Smooth muscle cell (in vitro differentiated cells): ENCODE measurements around the gene PIWIL1. TPM values are rescaled to one million over a fixed set of nuclear protein-coding genes. Genes with fewer than 3 reads are reported as not detected.
A peak's percentile ranks its signal among the peaks of the same experiment; 100 is the strongest.

Experiments
- DNase-seq: peaks from one replicate; lab custom pipeline; 2025; ENCODE audit not compliant: unreplicated experiment; lab: John Stamatoyannopoulos, UW
- H2AFZ ChIP-seq: fragments of 200-600 bp; sonication (generic); 2 replicates; pipeline ENCODE4 v1.6.0; 2016; ENCODE audit warnings: antibody characterized with exemption, low read depth, mild to moderate bottlenecking
- H3F3A ChIP-seq: fragments of 200-600 bp; sonication (generic); 2 replicates; pipeline ENCODE4 v1.6.0; 2017; ENCODE audit warnings: antibody characterized with exemption, low read depth
- H3K27ac ChIP-seq: fragments of 200-600 bp; sonication (generic); 2 replicates; pipeline ENCODE4 v1.5.1; 2016; ENCODE audit warnings: low read depth, mild to moderate bottlenecking
- H3K27me3 ChIP-seq: fragments of 200-600 bp; sonication (generic); 2 replicates; pipeline ENCODE4 v1.6.1; 2016; ENCODE audit warnings: low read depth, mild to moderate bottlenecking
- H3K36me3 ChIP-seq: fragments of 200-600 bp; sonication (generic); 2 replicates; pipeline ENCODE4 v1.5.1; 2016; ENCODE audit warnings: low read depth
- H3K4me1 ChIP-seq: fragments of 200-600 bp; sonication (generic); 2 replicates; pipeline ENCODE4 v1.5.1; 2016; ENCODE audit warnings: low read depth
- H3K4me2 ChIP-seq: fragments of 200-600 bp; sonication (generic); 2 replicates; pipeline ENCODE4 v1.6.0; 2016; ENCODE audit warnings: mild to moderate bottlenecking
- H3K4me3 ChIP-seq: fragments of 200-600 bp; sonication (generic); 2 replicates; pipeline ENCODE4 v1.5.1; 2016; ENCODE audit warnings: mild to moderate bottlenecking
- H3K79me2 ChIP-seq: fragments of 200-600 bp; sonication (generic); 2 replicates; pipeline ENCODE4 v1.6.0; 2016; ENCODE audit warnings: low read depth, mild to moderate bottlenecking
- H3K9ac ChIP-seq: fragments of 200-600 bp; sonication (generic); 2 replicates; pipeline ENCODE4 v1.6.0; 2016; ENCODE audit warnings: low read depth
- H3K9me3 ChIP-seq: fragments of 200-600 bp; sonication (generic); replicated peaks from 2 replicates; pipeline ENCODE4 v1.5.1; 2016; ENCODE audit warnings: low read depth
- H4K20me1 ChIP-seq: fragments of 200-600 bp; sonication (generic); 2 replicates; pipeline ENCODE4 v1.6.0; 2016; ENCODE audit warnings: low read depth
- WGBS: methylation state at CpG from one replicate; pipeline ENCODE4 v1.1.7; 2016; ENCODE audit warnings: low lambda C conversion rate; 5-methylcytosine and 5-hydroxymethylcytosine counted together
- polyA plus RNA-seq: library from polyadenylated mRNA; unstranded; fragments of >200 nt; fragmentation: Nextera tagmentation; extraction: Ambion mirVana; gene quantifications from 2 replicates; pipeline ENCODE4 v1.2.1, GENCODE V29; 2016
- total RNA-seq: library from RNA; depleted of rRNA; stranded (reverse); fragments of >200 nt; gene quantifications from 2 replicates; pipeline ENCODE4 v1.2.3, GENCODE V29; 2014
- TF ChIP-seq, protein P1 (sequence below): fragments of 200-600 bp; sonication (generic); IDR thresholded peaks from 2 replicates; pipeline ENCODE4 v1.5.1; 2017; ENCODE audit warnings: borderline replicate concordance, mild to moderate bottlenecking, antibody characterized with exemption; ENCODE audit not compliant: insufficient read depth, poor library complexity, severe bottlenecking

Gene PIWIL1
- total and polyA plus RNA-seq, 2 experiments from 2014 or later, result not detected

DNA sequence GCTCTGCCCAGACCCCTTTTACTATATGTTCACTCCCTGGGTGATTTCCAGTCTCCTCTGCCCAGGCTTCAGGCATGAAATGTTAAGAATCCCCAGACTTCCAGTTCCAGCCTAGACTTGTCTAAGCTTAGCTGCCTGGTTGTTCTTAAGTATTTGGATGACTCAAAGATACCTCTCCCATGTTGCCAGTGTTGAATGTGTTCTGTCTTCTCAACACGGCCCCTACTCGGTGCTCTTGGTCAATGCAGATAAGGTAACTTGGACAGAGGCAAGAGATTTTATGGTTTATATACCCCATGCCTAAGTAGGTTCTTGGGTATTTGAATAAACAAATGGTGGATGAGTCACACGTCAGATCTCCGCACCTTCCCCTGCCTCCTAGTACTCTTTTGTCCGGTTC, 13.6 kb downstream of the PIWIL1 start:
- no peaks in the 10 kb centered on the region for H3K79me2 ChIP-seq
- TF ChIP-seq, protein P1, sequence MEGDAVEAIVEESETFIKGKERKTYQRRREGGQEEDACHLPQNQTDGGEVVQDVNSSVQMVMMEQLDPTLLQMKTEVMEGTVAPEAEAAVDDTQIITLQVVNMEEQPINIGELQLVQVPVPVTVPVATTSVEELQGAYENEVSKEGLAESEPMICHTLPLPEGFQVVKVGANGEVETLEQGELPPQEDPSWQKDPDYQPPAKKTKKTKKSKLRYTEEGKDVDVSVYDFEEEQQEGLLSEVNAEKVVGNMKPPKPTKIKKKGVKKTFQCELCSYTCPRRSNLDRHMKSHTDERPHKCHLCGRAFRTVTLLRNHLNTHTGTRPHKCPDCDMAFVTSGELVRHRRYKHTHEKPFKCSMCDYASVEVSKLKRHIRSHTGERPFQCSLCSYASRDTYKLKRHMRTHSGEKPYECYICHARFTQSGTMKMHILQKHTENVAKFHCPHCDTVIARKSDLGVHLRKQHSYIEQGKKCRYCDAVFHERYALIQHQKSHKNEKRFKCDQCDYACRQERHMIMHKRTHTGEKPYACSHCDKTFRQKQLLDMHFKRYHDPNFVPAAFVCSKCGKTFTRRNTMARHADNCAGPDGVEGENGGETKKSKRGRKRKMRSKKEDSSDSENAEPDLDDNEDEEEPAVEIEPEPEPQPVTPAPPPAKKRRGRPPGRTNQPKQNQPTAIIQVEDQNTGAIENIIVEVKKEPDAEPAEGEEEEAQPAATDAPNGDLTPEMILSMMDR, result no peak
- H3K4me1 ChIP-seq, result no peaks in the 10 kb centered on the region
- H3K4me3 ChIP-seq, result no peak overlapping the region
- H3K4me2 ChIP-seq, result no peak overlapping the region
- H3F3A ChIP-seq, result no peaks in the 10 kb centered on the region
- H3K9ac ChIP-seq, result no peak overlapping the region
- H3K27ac ChIP-seq, result peak overlapping the region; percentile 45
- no peaks in the 10 kb centered on the region for H3K36me3 ChIP-seq
- H3K27me3 ChIP-seq, result peaks cover 7% of the 10 kb centered on the region
- WGBS, result 64% methylated on average over 5 of the region's 5 CpGs
- no peak overlapping the region for H2AFZ ChIP-seq
- no peak for DNase-seq
- H3K9me3 ChIP-seq, result no peaks in the 10 kb centered on the region
- no peaks in the 10 kb centered on the region for H4K20me1 ChIP-seq

DNA sequence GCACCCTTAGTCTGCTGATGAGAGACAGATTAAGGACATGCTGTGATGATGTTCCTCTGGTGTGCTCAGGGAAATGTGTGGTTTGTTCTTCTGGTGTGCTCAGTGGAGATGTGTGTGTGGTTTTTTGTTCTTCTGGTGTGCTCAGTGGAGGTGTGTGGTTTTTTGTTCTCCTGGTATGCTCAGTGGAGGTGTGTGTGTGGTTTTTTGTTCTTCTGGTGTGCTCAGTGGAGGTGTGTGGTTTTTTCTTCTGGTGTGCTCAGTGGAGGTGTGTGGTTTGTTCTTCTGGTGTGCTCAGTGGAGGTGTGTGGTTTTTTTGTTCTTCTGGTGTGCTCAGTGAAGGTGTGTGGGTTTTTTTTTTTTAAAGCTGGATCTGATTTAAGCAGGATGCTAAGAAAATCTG, 15.4 kb downstream of the PIWIL1 start:
- Histone ChIP-seq H3K27me3 (peaks cover 10% of the 10 kb centered on the region), H2AFZ (no peak overlapping the region), H3K36me3 (no peaks in the 10 kb centered on the region), H3K9me3 (no peaks in the 10 kb centered on the region), H3K4me2 (no peak overlapping the region), H4K20me1 (no peaks in the 10 kb centered on the region), H3K9ac (no peak overlapping the region), H3F3A (no peaks in the 10 kb centered on the region), H3K4me3 (no peak overlapping the region), H3K4me1 (no peaks in the 10 kb centered on the region), H3K79me2 (no peaks in the 10 kb centered on the region), H3K27ac (no peak overlapping the region)
- DNase-seq, result no peak
- TF ChIP-seq, protein P1, result no peak

GRCh38 chr12:130354407-130354806, 16.7 kb downstream of the PIWIL1 start:
- TF ChIP-seq, protein P1, result no peak
- H3K79me2 ChIP-seq, result no peaks in the 10 kb centered on the region

GRCh38 chr12:130356222-130356621, 18.5 kb downstream of the PIWIL1 start:
- H3F3A ChIP-seq, result no peaks in the 10 kb centered on the region
- no peaks in the 10 kb centered on the region for H3K79me2 ChIP-seq
- H4K20me1 ChIP-seq, result no peaks in the 10 kb centered on the region
- no peak for DNase-seq
- no peaks in the 10 kb centered on the region for H3K9me3 ChIP-seq
- H3K4me3 ChIP-seq, result no peak overlapping the region
- no peaks in the 10 kb centered on the region for H3K36me3 ChIP-seq
- H3K27me3 ChIP-seq, result peaks cover 10% of the 10 kb centered on the region
- 84% methylated on average over 8 of the region's 8 CpGs for WGBS
- TF ChIP-seq, protein P1, result no peak
- no peak overlapping the region for H3K4me2 ChIP-seq
- H3K4me1 ChIP-seq, result no peaks in the 10 kb centered on the region
- no peak overlapping the region for H2AFZ ChIP-seq
- H3K27ac ChIP-seq, result no peak overlapping the region
- H3K9ac ChIP-seq, result no peak overlapping the region

More at GRCh38 chr12:130354407-130354806, 16.7 kb downstream of the PIWIL1 start:
- H3K27me3 ChIP-seq, result peaks cover 10% of the 10 kb centered on the region
- H3K4me2 ChIP-seq, result no peak overlapping the region
- no peaks in the 10 kb centered on the region for H3F3A ChIP-seq
- no peak overlapping the region for H3K27ac ChIP-seq
- no peaks in the 10 kb centered on the region for H3K4me1 ChIP-seq
- no peak overlapping the region for H3K4me3 ChIP-seq
- H2AFZ ChIP-seq, result no peak overlapping the region
- H4K20me1 ChIP-seq, result no peaks in the 10 kb centered on the region
- no peak for DNase-seq
- 78% methylated on average over 7 of the region's 7 CpGs for WGBS
- H3K9ac ChIP-seq, result no peak overlapping the region
- no peaks in the 10 kb centered on the region for H3K36me3 ChIP-seq
- no peaks in the 10 kb centered on the region for H3K9me3 ChIP-seq
